ENCODE measurements around the gene TTC1. TPM values are rescaled to one million over a fixed set of nuclear protein-coding genes. Genes with fewer than 3 reads are reported as not detected.
A peak's percentile ranks its signal among the peaks of the same experiment; 100 is the strongest.

TTC1 gene
- total RNA-seq, 1 donor from 2014 or later: 25.5 TPM

DNA sequence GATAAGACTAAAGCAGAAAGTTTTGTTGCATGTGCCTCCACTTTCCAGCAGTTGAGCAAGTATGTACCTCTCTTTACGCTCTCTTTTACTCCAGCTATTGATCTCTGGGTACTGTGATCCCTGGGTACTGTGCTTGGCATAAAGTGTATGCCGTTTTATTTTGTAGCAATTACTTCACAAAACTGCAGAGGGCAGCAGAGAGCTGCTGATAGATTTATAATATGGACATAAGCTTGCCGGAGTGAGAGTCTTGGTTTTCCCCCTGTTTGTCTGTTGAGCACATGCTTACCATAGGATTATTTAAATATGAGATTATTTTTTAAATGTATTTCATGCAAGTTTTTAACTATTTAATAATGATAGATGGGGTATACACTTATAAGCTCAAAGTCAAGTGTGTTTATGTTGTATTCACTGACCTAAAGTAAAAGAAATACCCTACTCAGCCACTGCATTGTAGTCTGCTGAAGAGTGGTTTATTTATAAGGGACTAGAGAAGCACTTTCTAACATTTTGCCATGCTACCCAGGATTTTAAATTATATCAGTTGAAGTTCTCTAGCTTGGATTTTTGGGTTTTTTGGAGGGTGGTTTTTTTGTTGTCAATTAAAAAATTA is 13.0 kb downstream of the TTC1 start:
- TF ChIP-seq, protein P1, sequence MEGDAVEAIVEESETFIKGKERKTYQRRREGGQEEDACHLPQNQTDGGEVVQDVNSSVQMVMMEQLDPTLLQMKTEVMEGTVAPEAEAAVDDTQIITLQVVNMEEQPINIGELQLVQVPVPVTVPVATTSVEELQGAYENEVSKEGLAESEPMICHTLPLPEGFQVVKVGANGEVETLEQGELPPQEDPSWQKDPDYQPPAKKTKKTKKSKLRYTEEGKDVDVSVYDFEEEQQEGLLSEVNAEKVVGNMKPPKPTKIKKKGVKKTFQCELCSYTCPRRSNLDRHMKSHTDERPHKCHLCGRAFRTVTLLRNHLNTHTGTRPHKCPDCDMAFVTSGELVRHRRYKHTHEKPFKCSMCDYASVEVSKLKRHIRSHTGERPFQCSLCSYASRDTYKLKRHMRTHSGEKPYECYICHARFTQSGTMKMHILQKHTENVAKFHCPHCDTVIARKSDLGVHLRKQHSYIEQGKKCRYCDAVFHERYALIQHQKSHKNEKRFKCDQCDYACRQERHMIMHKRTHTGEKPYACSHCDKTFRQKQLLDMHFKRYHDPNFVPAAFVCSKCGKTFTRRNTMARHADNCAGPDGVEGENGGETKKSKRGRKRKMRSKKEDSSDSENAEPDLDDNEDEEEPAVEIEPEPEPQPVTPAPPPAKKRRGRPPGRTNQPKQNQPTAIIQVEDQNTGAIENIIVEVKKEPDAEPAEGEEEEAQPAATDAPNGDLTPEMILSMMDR (IDR thresholded peaks at IDR 0.05; ENCODE audit: insufficient read depth, low read length, severe bottlenecking): peak; percentile 65
- FAIRE-seq (no peak), DNase-seq (ENCODE audit: low read depth) (peak; percentile 59)
- Histone ChIP-seq H3K27me3 (ENCODE audit: control insufficient read depth, insufficient read depth, low read length) (no peaks in the 10 kb centered on the region), H3K4me3 (ENCODE audit: low read depth, low read length) (no peak overlapping the region), H3K36me3 (ENCODE audit: control insufficient read depth, insufficient read depth, low read length) (peaks cover 2% of the 10 kb centered on the region)

DNA sequence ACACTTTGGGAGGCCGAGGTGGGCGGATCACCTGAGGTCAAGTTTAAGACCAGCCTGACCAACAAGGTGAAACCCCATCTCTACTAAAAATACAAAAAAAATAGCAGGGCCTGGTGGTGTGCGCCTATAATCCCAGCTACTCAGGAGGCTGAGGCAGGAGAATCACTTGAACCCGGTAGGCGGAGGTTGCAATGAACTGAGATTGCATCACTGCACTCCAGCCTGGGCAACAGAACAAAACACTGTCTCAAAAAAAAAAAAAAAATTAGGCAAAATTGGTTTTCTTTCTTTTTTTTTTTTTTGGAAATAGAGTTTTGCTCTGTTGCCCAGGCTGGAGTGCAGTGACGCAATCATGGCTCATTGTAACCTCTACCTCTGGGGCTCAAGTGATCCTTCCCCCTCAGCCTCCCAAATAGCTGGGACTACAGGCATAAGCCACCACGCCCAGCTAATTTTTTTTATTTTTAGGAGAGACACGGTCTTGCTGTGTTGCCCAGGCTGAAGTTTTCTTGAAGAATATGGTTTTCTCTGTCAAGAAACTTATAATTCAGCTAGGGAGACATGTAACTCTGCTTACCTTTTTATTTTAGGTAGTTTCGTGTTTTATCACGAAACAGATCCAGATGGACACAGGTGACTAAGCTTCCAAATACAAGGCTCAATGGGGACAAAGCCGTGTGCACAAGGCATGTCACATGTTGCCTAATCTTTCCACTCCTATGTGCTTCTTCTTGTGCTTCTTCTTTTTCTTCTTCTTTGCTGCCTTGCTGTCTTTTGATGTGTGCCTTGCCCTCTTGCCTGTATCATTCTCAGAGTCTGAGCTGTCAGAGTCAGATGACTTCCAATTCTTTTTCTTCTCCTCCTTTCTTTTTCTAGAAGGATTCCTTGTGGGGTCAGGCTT is 14.3 kb downstream of the TTC1 start:
- FAIRE-seq (no peak), DNase-seq (ENCODE audit: low read depth) (no peak)
- TF ChIP-seq, protein P1 (IDR thresholded peaks at IDR 0.05; ENCODE audit: insufficient read depth, low read length, severe bottlenecking): no peak
- no peaks in the 10 kb centered on the region for H3K27me3 ChIP-seq (ENCODE audit: control insufficient read depth, insufficient read depth, low read length)
- H3K36me3 ChIP-seq (ENCODE audit: control insufficient read depth, insufficient read depth, low read length): peaks cover 2% of the 10 kb centered on the region
- no peak overlapping the region for H3K4me3 ChIP-seq (ENCODE audit: low read depth, low read length)

DNA sequence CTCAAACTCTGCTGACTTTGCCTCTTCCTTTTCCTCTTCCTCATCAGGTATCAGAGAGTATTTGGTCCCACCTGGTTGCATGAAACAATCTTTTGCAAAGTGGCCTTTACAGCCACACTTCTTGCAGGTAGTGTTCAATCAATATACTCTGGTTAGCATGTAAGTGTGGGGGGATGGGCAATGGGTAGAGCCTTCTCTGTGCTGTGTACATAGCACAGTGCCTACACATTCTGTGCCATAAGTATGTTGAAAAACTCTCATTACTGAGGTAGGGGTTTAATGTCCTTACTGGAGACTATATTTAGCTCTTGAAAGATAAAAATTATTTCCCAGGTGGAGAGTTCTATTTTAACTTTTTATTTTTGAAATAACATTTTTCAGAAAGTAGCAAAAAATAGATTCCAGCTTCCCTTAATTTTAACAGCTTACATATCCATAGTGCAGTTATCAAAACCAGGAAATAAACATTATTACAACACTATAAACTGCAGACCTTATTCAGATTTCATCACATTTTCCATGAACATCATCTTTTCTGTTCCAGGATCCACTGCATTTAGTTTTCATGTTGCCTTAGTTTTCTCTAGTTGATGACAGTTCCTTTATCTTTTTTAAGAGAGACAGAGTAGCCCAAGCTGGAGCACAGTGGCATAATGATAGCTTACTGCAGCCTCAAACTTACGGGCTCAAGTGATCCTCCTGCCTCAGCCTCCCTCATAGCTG is 15.1 kb downstream of the TTC1 start:
- no peak for DNase-seq (ENCODE audit: low read depth)

DNA sequence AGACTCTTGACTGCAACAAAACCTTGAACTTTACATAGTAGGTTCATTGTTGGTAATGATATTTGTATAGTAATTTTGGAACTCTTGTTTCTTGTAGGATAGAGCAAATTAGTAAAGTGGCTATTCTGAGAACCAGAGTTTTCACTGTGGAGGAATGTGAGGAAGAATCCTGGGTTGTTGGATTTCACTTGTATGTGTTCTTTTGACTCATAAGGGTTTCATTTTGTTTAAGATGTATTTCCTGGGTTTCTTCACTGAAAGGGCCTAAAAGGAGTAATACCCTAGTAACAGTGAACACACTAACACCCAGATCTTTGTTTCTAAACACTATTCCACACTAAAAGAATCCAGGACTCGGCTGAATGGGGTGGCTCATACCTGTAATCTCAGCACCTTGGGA is 20.1 kb downstream of the TTC1 start:
- FAIRE-seq (no peak), DNase-seq (ENCODE audit: low read depth) (no peak)
- Histone ChIP-seq H3K36me3 (ENCODE audit: control insufficient read depth, insufficient read depth, low read length) (peaks cover 3% of the 10 kb centered on the region), H3K4me3 (ENCODE audit: low read depth, low read length) (no peak overlapping the region), H3K27me3 (ENCODE audit: control insufficient read depth, insufficient read depth, low read length) (no peaks in the 10 kb centered on the region)
- TF ChIP-seq, protein P1 (IDR thresholded peaks at IDR 0.05; ENCODE audit: insufficient read depth, low read length, severe bottlenecking): no peak

More for the DNA sequence above, 15.1 kb downstream of the TTC1 start:
- no peak for FAIRE-seq
- H3K36me3 ChIP-seq (ENCODE audit: control insufficient read depth, insufficient read depth, low read length): peaks cover 4% of the 10 kb centered on the region
- TF ChIP-seq, protein P1 (IDR thresholded peaks at IDR 0.05; ENCODE audit: insufficient read depth, low read length, severe bottlenecking): no peak
- no peaks in the 10 kb centered on the region for H3K27me3 ChIP-seq (ENCODE audit: control insufficient read depth, insufficient read depth, low read length)
- no peak overlapping the region for H3K4me3 ChIP-seq (ENCODE audit: low read depth, low read length)

DNA sequence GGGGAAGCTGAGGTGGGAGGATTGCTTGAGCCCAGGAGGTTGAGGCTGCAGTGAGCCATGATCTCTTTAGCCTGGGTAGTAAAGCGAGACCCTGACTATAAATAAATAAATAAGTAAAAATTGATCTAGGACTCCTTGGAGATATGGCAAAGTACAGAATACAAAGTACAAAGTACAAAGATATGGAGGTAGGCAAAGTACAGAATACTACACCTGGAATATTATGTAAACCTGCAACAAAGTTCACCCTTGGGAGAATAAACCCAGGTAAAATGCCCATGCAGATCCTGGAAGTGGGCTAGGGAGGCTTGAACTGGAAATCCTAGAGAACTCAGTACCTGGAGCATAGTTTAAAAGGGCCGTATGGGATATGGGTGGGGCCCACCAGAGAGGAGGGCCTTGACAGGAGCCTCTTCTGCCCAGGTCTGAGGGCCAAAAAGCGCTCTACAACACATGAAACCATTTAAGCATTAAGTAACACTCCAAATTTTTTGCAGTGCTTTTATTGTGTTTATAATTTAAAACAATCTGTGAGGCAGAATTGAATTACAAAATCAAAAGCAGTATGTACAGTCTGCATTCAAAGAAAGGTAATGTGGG is 20.7 kb downstream of the TTC1 start:
- no peak overlapping the region for H3K4me3 ChIP-seq (ENCODE audit: low read depth, low read length)
- no peaks in the 10 kb centered on the region for H3K27me3 ChIP-seq (ENCODE audit: control insufficient read depth, insufficient read depth, low read length)
- DNase-seq (ENCODE audit: low read depth) (no peak), FAIRE-seq (no peak)
- H3K36me3 ChIP-seq (ENCODE audit: control insufficient read depth, insufficient read depth, low read length): peaks cover 3% of the 10 kb centered on the region
- TF ChIP-seq, protein P1 (IDR thresholded peaks at IDR 0.05; ENCODE audit: insufficient read depth, low read length, severe bottlenecking): no peak
